ENCODE results near the gene UROC1. TPM values are rescaled to one million over a fixed set of nuclear protein-coding genes. Genes with fewer than 3 reads are reported as not detected.

Gene UROC1
- total and polyA plus RNA-seq, 2 donors, result 0.03 TPM; not detected in 1

GRCh38 chr3:126551839-126552687 lies 34.5 kb upstream of the UROC1 start:
- WGBS, result 71% methylated on average over 17 of the region's 17 CpGs
- Histone ChIP-seq H3K27ac (ENCODE audit: low read depth) (no peak overlapping the region), H3K36me3 (ENCODE audit: insufficient read depth) (no peaks in the 10 kb centered on the region), H3K4me1 (ENCODE audit: insufficient read depth) (no peaks in the 10 kb centered on the region), H3K4me3 (ENCODE audit: low read depth, low read length) (no peak overlapping the region)
- no peak for DNase-seq (ENCODE audit: extremely low spot score)

- Histone ChIP-seq H3K4me1 (ENCODE audit: insufficient read depth) (no peaks in the 10 kb centered on the region), H3K36me3 (ENCODE audit: insufficient read depth) (no peaks in the 10 kb centered on the region), H3K4me3 (ENCODE audit: low read depth, low read length) (no peak overlapping the region), H3K27ac (ENCODE audit: low read depth) (no peak overlapping the region)
- no peak for DNase-seq (ENCODE audit: extremely low spot score)
- 71% methylated on average over 13 of the region's 13 CpGs for WGBS
Measured at GRCh38 chr3:126551121-126551838, 33.7 kb upstream of the UROC1 start.

GRCh38 chr3:126550488-126551051 lies 33.0 kb upstream of the UROC1 start:
- Histone ChIP-seq H3K27ac (ENCODE audit: low read depth) (no peak overlapping the region), H3K36me3 (ENCODE audit: insufficient read depth) (no peaks in the 10 kb centered on the region), H3K4me1 (ENCODE audit: insufficient read depth) (no peaks in the 10 kb centered on the region), H3K4me3 (ENCODE audit: low read depth, low read length) (no peak overlapping the region)
- 92% methylated on average over 11 of the region's 11 CpGs for whole genome bisulfite sequencing
- no peak for DNase-seq (ENCODE audit: extremely low spot score)

DNA sequence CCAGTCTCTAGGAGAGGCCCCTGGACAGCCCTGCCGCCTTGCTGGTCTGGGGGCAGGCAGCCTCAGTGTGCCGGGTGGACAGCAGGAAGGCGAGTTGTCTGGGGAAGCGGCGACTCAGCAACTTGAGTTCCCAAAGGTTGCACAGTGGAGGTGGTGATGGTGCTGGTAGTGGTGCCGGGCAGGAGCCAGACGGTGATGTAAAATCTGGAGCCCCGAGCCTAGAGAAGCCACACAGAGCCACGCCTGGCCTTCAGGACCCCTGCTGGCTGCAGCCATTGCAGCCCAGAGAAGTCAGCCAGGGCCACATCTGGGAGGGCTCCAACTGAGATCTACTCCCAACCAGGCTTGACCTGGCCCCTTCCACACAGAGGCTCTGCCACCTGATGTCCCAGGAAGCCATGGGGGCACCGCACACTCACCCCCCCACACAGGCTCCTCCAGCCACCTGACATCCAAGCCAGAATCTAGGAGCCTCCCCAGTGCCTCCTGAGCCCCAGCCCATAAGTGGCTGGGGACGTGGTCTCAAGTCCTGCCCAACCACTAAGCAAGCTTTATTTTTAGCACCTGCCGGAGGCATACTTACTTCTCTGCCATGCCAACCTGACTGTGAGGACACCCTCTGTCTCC lies 32.4 kb upstream of the UROC1 start:
- no peak for DNase-seq (ENCODE audit: extremely low spot score)
- Histone ChIP-seq H3K27ac (ENCODE audit: low read depth) (no peak overlapping the region), H3K36me3 (ENCODE audit: insufficient read depth) (no peaks in the 10 kb centered on the region), H3K4me3 (ENCODE audit: low read depth, low read length) (no peak overlapping the region), H3K4me1 (ENCODE audit: insufficient read depth) (no peaks in the 10 kb centered on the region)
- WGBS, result 75% methylated on average over 12 of the region's 12 CpGs

DNA sequence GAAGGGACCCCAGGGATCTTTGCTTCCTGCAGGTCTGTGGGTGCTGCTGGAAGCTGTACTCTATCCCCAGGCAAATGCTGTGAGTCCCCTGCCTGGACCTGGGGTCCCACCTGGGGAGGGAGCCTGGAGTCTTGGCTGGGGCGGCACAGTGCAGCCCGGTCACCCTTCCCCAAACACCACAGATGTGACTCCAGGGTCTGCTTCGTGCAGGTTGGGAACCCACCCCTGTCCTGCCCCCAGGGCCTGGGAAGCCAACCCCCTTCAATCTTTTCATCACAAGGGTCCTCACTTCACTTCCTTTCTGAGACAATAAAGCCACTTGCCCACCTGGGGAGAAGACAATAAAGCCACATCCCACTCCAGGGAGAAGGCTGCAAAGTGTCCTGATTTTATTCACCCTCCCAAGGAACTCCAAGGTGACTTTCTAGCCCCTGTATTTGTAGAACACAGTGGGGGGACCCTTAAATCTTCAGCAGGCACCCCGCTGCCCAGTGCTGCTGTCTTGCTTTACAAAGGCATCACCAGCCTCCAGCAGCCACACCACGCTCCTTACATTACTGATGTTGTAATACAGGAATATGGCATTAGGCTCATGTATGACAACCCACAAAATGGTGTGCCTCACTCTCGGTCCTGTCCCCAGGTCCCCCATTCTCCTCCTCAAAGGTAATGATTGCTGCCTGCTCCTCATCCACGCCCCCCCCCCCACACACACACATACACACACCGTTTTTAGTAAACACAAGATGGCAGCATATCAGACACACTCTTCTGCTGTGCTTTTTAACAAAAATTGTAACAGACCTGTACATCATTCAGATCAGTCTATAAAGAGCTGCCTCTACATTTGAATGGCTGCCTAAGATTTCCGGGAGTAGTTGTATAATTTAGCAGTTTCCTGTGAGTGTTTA lies 31.2 kb upstream of the UROC1 start:
- WGBS, result 48% methylated on average over 9 of the region's 9 CpGs
- DNase-seq (ENCODE audit: extremely low spot score), result no peak
- no peaks in the 10 kb centered on the region for H3K4me1 ChIP-seq (ENCODE audit: insufficient read depth)
- no peak overlapping the region for H3K4me3 ChIP-seq (ENCODE audit: low read depth, low read length)
- H3K27ac ChIP-seq (ENCODE audit: low read depth), result no peak overlapping the region
- H3K36me3 ChIP-seq (ENCODE audit: insufficient read depth), result no peaks in the 10 kb centered on the region

- no peak for DNase-seq (ENCODE audit: extremely low spot score)
- no peak overlapping the region for H3K27ac ChIP-seq (ENCODE audit: low read depth)
- H3K4me1 ChIP-seq (ENCODE audit: insufficient read depth), result no peaks in the 10 kb centered on the region
- no peak overlapping the region for H3K4me3 ChIP-seq (ENCODE audit: low read depth, low read length)
- 95% methylated on average over 1 of the region's 1 CpG for WGBS
- H3K36me3 ChIP-seq (ENCODE audit: insufficient read depth), result no peaks in the 10 kb centered on the region
Measured at GRCh38 chr3:126547721-126548120, 30.1 kb upstream of the UROC1 start.

GRCh38 chr3:126546549-126547239 lies 29.1 kb upstream of the UROC1 start:
- H3K4me1 ChIP-seq (ENCODE audit: insufficient read depth), result no peaks in the 10 kb centered on the region
- no peaks in the 10 kb centered on the region for H3K36me3 ChIP-seq (ENCODE audit: insufficient read depth)
- no peak overlapping the region for H3K4me3 ChIP-seq (ENCODE audit: low read depth, low read length)
- H3K27ac ChIP-seq (ENCODE audit: low read depth), result no peak overlapping the region
- 65% methylated on average over 8 of the region's 8 CpGs for WGBS
- no peak for DNase-seq (ENCODE audit: extremely low spot score)

GRCh38 chr3:126546013-126546412 lies 28.4 kb upstream of the UROC1 start:
- no peaks in the 10 kb centered on the region for H3K36me3 ChIP-seq (ENCODE audit: insufficient read depth)
- DNase-seq (ENCODE audit: extremely low spot score), result no peak
- no peak overlapping the region for H3K27ac ChIP-seq (ENCODE audit: low read depth)
- 93% methylated on average over 6 of the region's 6 CpGs for WGBS
- H3K4me3 ChIP-seq (ENCODE audit: low read depth, low read length), result no peak overlapping the region
- no peaks in the 10 kb centered on the region for H3K4me1 ChIP-seq (ENCODE audit: insufficient read depth)

GRCh38 chr3:126545544-126545943 lies 28.0 kb upstream of the UROC1 start:
- DNase-seq (ENCODE audit: extremely low spot score), result no peak
- no peaks in the 10 kb centered on the region for H3K4me1 ChIP-seq (ENCODE audit: insufficient read depth)
- H3K4me3 ChIP-seq (ENCODE audit: low read depth, low read length), result no peak overlapping the region
- no peaks in the 10 kb centered on the region for H3K36me3 ChIP-seq (ENCODE audit: insufficient read depth)
- WGBS, result 82% methylated on average over 5 of the region's 5 CpGs
- no peak overlapping the region for H3K27ac ChIP-seq (ENCODE audit: low read depth)

- H3K36me3 ChIP-seq (ENCODE audit: insufficient read depth), result no peaks in the 10 kb centered on the region
- no peaks in the 10 kb centered on the region for H3K4me1 ChIP-seq (ENCODE audit: insufficient read depth)
- no peak for DNase-seq (ENCODE audit: extremely low spot score)
- no peak overlapping the region for H3K27ac ChIP-seq (ENCODE audit: low read depth)
- H3K4me3 ChIP-seq (ENCODE audit: low read depth, low read length), result no peak overlapping the region
- WGBS, result 74% methylated on average over 7 of the region's 7 CpGs
Measured at GRCh38 chr3:126544596-126545281, 27.2 kb upstream of the UROC1 start.

- Histone ChIP-seq H3K27ac (ENCODE audit: low read depth) (no peak overlapping the region), H3K36me3 (ENCODE audit: insufficient read depth) (no peaks in the 10 kb centered on the region), H3K4me1 (ENCODE audit: insufficient read depth) (no peaks in the 10 kb centered on the region), H3K4me3 (ENCODE audit: low read depth, low read length) (no peak overlapping the region)
- no peak for DNase-seq (ENCODE audit: extremely low spot score)
- 91% methylated on average over 2 of the region's 2 CpGs for WGBS
Measured at GRCh38 chr3:126543457-126544061, 26.0 kb upstream of the UROC1 start.
